HG02870 (cell line): ENCODE results near the gene EMP1.

Source experiments
- ATAC-seq: cut with Tn5 transposase; IDR thresholded peaks from one replicate; pipeline ENCODE4 v1.9.1; 2021; ENCODE audit warnings: mild to moderate bottlenecking, moderate library complexity; ENCODE audit not compliant: unreplicated experiment

EMP1 gene

GRCh38 chr12:13196130-13196921, at the start of gene EMP1:
Gene EMP1, plus strand, starts transcription at chr12:13196726. Its CDS starts 14,785 bp downstream, at chr12:13211511.
- ATAC-seq = peak; percentile 89

GRCh38 chr12:13147688-13148484, 48.6 kb upstream of the EMP1 start:
- ATAC-seq = no peak

GRCh38 chr12:13148485-13148847, 48.1 kb upstream of the EMP1 start:
- ATAC-seq = no peak

- ATAC-seq = no peak
Observed at GRCh38 chr12:13149411-13149810, 47.1 kb upstream of the EMP1 start.

- ATAC-seq = no peak
Observed at GRCh38 chr12:13152281-13152680, 44.2 kb upstream of the EMP1 start.

- no peak for ATAC-seq
Observed at GRCh38 chr12:13152756-13153155, 43.8 kb upstream of the EMP1 start.

GRCh38 chr12:13153180-13153579, 43.3 kb upstream of the EMP1 start:
- ATAC-seq = no peak

- no peak for ATAC-seq
Observed at GRCh38 chr12:13154027-13154538, 42.4 kb upstream of the EMP1 start.

GRCh38 chr12:13154831-13155230, 41.7 kb upstream of the EMP1 start:
- no peak for ATAC-seq

GRCh38 chr12:13156277-13156676, 40.2 kb upstream of the EMP1 start:
- ATAC-seq = no peak

GRCh38 chr12:13161172-13161571, 35.4 kb upstream of the EMP1 start:
- ATAC-seq = no peak

- ATAC-seq = no peak
Observed at GRCh38 chr12:13162904-13163303, 33.6 kb upstream of the EMP1 start.

GRCh38 chr12:13163868-13164635, 32.5 kb upstream of the EMP1 start:
- ATAC-seq = no peak

- ATAC-seq = no peak
Observed at GRCh38 chr12:13164921-13165616, 31.5 kb upstream of the EMP1 start.

GRCh38 chr12:13165617-13166041, 30.9 kb upstream of the EMP1 start:
- ATAC-seq = no peak

GRCh38 chr12:13167226-13167625, 29.3 kb upstream of the EMP1 start:
- ATAC-seq = no peak

- ATAC-seq = no peak
Observed at GRCh38 chr12:13167906-13168305, 28.6 kb upstream of the EMP1 start.

- ATAC-seq = no peak
Observed at GRCh38 chr12:13169272-13169671, 27.3 kb upstream of the EMP1 start.

GRCh38 chr12:13170892-13171490, 25.5 kb upstream of the EMP1 start:
- no peak for ATAC-seq
